ENCODE results near the gene STIM2.

The STIM2 gene

DNA sequence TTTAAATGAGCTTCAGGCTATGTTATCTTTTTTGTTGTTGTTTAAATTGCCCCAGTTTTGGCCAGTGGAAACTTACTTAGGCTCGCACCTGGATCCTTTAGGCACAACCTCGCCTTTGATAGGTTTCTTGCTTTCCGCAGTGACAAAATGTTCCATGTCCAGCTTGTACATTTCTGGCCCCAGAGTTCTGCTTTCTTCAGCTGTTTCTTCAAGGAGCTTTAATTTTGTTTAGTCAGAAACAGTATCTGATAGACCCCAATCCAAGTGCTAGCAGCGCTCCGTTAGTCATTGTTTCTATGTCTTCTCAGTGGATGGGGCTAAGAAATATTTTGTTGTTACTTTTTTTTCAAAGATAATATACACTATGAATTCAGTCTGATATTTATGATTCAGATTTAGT lies 82.8 kb downstream of the STIM2 start:
- in situ Hi-C loops (cut with MboI; ENCODE audit: low sequenced_read_pairs, unreplicated experiment) = no loop called here
- DNase-seq (ENCODE audit: low spot score) = no peak
- TF ChIP-seq, protein P1, sequence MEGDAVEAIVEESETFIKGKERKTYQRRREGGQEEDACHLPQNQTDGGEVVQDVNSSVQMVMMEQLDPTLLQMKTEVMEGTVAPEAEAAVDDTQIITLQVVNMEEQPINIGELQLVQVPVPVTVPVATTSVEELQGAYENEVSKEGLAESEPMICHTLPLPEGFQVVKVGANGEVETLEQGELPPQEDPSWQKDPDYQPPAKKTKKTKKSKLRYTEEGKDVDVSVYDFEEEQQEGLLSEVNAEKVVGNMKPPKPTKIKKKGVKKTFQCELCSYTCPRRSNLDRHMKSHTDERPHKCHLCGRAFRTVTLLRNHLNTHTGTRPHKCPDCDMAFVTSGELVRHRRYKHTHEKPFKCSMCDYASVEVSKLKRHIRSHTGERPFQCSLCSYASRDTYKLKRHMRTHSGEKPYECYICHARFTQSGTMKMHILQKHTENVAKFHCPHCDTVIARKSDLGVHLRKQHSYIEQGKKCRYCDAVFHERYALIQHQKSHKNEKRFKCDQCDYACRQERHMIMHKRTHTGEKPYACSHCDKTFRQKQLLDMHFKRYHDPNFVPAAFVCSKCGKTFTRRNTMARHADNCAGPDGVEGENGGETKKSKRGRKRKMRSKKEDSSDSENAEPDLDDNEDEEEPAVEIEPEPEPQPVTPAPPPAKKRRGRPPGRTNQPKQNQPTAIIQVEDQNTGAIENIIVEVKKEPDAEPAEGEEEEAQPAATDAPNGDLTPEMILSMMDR (IDR thresholded peaks at IDR 0.05; ENCODE audit: borderline replicate concordance, control extremely low read depth, extremely low read depth, insufficient read depth, missing control alignments) = no peak

DNA sequence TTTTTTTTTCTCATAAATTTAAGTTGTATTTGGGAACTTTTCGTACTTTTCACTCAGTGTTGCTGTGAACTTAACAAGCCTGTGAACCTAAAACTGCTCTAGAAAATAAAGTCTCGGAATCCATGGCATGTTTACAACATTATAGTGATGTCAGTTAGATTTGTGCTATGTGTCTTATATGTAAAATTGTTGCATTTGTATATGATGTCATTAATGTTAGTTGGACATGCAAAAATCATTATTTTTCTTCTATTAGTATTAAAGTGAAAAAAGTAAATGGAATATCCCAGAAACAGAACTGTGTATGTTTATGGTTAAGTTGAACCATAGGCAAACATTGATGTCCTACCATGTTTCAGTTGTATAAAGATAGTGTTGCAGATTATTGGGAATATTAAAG lies 85.2 kb downstream of the STIM2 start:
- TF ChIP-seq, protein P1 (IDR thresholded peaks at IDR 0.05; ENCODE audit: borderline replicate concordance, control extremely low read depth, extremely low read depth, insufficient read depth, missing control alignments) = no peak
- no peak for DNase-seq (ENCODE audit: low spot score)
- in situ Hi-C loops (cut with MboI; ENCODE audit: low sequenced_read_pairs, unreplicated experiment) = no loop called here

DNA sequence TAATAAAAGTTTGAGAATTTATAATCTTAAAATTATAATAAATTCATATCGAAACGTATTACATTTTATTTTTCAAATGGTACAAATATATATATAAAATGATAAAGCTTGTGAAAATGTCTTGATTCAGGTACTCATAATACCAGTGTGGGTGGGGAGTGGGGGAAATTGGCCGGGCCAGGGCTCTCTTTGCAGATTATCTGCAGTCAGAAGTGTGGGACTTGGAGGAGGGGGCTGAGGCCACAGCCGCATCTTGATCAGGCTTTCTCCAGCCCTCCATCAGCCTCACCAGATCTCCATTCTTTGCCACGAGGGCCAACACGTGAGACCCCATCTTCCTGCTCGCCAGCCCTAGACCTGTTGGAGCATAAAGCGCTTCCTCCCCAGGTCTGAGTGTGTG lies 86.7 kb downstream of the STIM2 start:
- TF ChIP-seq, protein P1 (IDR thresholded peaks at IDR 0.05; ENCODE audit: borderline replicate concordance, control extremely low read depth, extremely low read depth, insufficient read depth, missing control alignments) = no peak
- in situ Hi-C loops (cut with MboI; ENCODE audit: low sequenced_read_pairs, unreplicated experiment) = no loop called here
- DNase-seq (ENCODE audit: low spot score) = no peak

DNA sequence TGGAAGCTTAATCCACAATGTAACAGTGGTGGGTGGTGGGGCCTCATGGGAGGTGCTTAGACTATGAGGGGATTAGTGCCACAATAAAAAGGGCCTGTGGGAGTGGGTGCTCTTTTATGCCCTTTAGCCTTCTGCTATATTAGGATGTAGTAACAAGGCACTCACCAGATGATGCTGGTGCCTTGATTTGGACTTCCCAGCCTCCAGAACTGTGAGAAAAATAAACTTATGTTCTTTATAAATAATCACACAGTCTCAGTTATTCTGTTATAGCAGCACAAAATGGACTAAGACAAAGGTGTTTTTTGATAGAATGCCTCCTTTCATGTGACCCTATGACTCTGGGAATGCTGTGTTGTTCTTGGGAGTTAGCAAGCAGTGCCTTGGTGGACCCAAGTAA lies 89.8 kb downstream of the STIM2 start:
- in situ Hi-C loops (cut with MboI; ENCODE audit: low sequenced_read_pairs, unreplicated experiment) = no loop called here
- TF ChIP-seq, protein P1 (IDR thresholded peaks at IDR 0.05; ENCODE audit: borderline replicate concordance, control extremely low read depth, extremely low read depth, insufficient read depth, missing control alignments) = no peak

DNA sequence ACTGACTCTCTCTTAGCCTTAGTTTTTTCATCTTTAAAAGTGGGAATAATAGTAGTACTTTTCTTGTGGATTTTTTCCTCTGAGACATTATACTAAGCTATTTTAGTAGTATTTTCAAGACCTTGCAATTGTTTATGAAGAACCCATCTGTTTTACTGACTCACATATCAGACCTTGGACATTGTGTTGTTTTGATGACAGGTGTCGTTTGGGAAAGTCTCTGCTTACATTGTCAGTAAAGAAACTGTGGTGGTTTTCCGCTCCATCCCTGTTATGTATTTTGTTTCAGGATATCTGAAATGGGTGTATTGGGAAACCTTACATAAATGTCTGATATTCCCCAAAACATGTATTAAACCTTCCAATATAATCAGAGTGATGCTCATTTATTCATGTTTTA lies 92.2 kb downstream of the STIM2 start:
- DNase-seq (ENCODE audit: low spot score) = no peak
- TF ChIP-seq, protein P1 (IDR thresholded peaks at IDR 0.05; ENCODE audit: borderline replicate concordance, control extremely low read depth, extremely low read depth, insufficient read depth, missing control alignments) = no peak
- in situ Hi-C loops (cut with MboI; ENCODE audit: low sequenced_read_pairs, unreplicated experiment) = no loop called here

More for the DNA sequence above, 89.8 kb downstream of the STIM2 start:
- no peak for DNase-seq (ENCODE audit: low spot score)

DNA sequence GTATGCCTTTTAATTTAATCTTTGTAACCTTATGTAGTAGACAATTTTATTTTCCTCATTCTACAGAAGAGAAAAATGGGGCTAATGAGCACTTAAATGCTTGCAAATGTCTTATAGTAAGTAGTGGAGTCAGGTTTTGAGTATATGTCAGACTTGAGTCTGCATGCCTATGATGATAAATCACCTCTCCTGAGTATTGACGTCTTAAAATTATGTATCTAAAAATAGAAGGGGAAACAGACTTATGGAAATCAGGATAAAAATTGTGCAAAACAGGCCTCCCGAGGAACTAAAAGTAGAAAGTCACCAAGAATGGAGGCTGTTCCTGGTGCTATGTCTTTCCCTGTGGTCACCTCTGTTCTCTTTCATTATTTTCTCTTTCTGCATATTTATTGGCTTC lies 92.7 kb downstream of the STIM2 start:
- in situ Hi-C loops (cut with MboI; ENCODE audit: low sequenced_read_pairs, unreplicated experiment) = no loop called here
- DNase-seq (ENCODE audit: low spot score) = no peak
- TF ChIP-seq, protein P1 (IDR thresholded peaks at IDR 0.05; ENCODE audit: borderline replicate concordance, control extremely low read depth, extremely low read depth, insufficient read depth, missing control alignments) = no peak

All from GM13976 (cell line).